ENCODE measurements around the gene DHX58.

GRCh38 chr17:42136654-42137051 lies 24.1 kb upstream of the DHX58 start:
- TF ChIP-seq CTCF (IDR thresholded peaks at IDR 0.05): no peak
- TF ChIP-seq POLR2A (IDR thresholded peaks at IDR 0.05): no peak
